OCI-LY7 (cell line): ENCODE data around the gene PCNX1. TPM values are rescaled to one million over a fixed set of nuclear protein-coding genes. Genes with fewer than 3 reads are reported as not detected.

Experiments used
- BruUV-seq: library from RNA; stranded (reverse); fragments of 400-500 nt; replicated peaks from 2 replicates; lab custom pipeline; 2021; lab: Mats Ljungman, UMichigan
- CTCF ChIA-PET: fragments of 300-600 bp; sonication (Branson Sonifier 250); formaldehyde crosslinking; loops from one replicate; lab custom pipeline; 2022; ENCODE audit warnings: antibody characterized with exemption; ENCODE audit not compliant: unreplicated experiment; lab: Charles Lee
- POLR2A ChIA-PET: fragments of 300-600 bp; sonication (Branson Sonifier 250); formaldehyde crosslinking; loops from one replicate; lab custom pipeline; 2022; ENCODE audit warnings: antibody characterized with exemption; lab: Charles Lee
- DNase-seq: peaks from one replicate; pipeline ENCODE4 v3.0.0-alpha.2; 2015; ENCODE audit warnings: low spot score
- H2AFZ ChIP-seq: fragments of 200-600 bp; sonication (generic), shearing (Covaris generic); 2 replicates; pipeline ENCODE4 v1.6.1; 2014; ENCODE audit warnings: mild to moderate bottlenecking, antibody characterized with exemption, low read length, moderate library complexity
- H3K27ac ChIP-seq: fragments of 200-600 bp; sonication (generic); 2 replicates; pipeline ENCODE4 v1.5.1; 2014; ENCODE audit warnings: mixed run types, low read depth, mild to moderate bottlenecking, moderate library complexity, low read length, inconsistent platforms; ENCODE audit not compliant: poor library complexity, severe bottlenecking
- H3K36me3 ChIP-seq: fragments of 200-600 bp; sonication (generic); 2 replicates; pipeline ENCODE4 v1.6.1; 2014; ENCODE audit warnings: mild to moderate bottlenecking, antibody characterized with exemption, low read length, moderate library complexity, mixed read lengths; ENCODE audit not compliant: insufficient read depth
- H3K4me1 ChIP-seq: fragments of 200-600 bp; sonication (generic); 2 replicates; pipeline ENCODE4 v1.5.1; 2014; ENCODE audit warnings: mild to moderate bottlenecking, low read length; ENCODE audit not compliant: insufficient read depth, poor library complexity, severe bottlenecking
- H3K4me2 ChIP-seq: fragments of 200-600 bp; sonication (generic); 2 replicates; pipeline ENCODE4 v1.6.1; 2014; ENCODE audit warnings: mild to moderate bottlenecking, low read length
- H3K4me3 ChIP-seq: fragments of 200-600 bp; sonication (generic); 2 replicates; pipeline ENCODE4 v1.5.1; 2014; ENCODE audit warnings: mild to moderate bottlenecking, low read depth, low read length; ENCODE audit not compliant: poor library complexity, severe bottlenecking
- H3K79me2 ChIP-seq: fragments of 200-600 bp; sonication (generic); 2 replicates; pipeline ENCODE4 v1.6.1; 2016; ENCODE audit warnings: low read depth, mild to moderate bottlenecking, low read length, moderate library complexity, mixed read lengths; ENCODE audit not compliant: insufficient read depth
- H3K9me2 ChIP-seq: fragments of 200-600 bp; sonication (generic); 2 replicates; pipeline ENCODE4 v1.6.1; 2016; ENCODE audit warnings: mild to moderate bottlenecking, low read length, mixed read lengths; ENCODE audit not compliant: insufficient read depth
- H3K9me3 ChIP-seq: fragments of 200-600 bp; sonication (generic); 2 replicates; pipeline ENCODE4 v1.6.1; 2014; ENCODE audit warnings: mild to moderate bottlenecking, mixed run types, low read length, mixed read lengths
- H4K20me1 ChIP-seq: fragments of 200-600 bp; sonication (generic); 2 replicates; pipeline ENCODE4 v1.6.1; 2014; ENCODE audit warnings: mild to moderate bottlenecking, antibody characterized with exemption, low read length, moderate library complexity, mixed read lengths; ENCODE audit not compliant: insufficient read depth
- CTCF ChIP-seq: fragments of 200-600 bp; sonication (generic); conservative IDR thresholded peaks from 2 replicates; pipeline ENCODE4 v1.5.1; 2014; ENCODE audit warnings: mild to moderate bottlenecking, antibody characterized with exemption, low read length, moderate library complexity, mixed read lengths
- EZH2phosphoT487 ChIP-seq: fragments of 200-600 bp; sonication (generic); IDR thresholded peaks from 2 replicates; pipeline ENCODE4 v1.6.1; 2018; ENCODE audit warnings: low read depth, borderline replicate concordance, mild to moderate bottlenecking, mixed run types, antibody characterized with exemption, low read length, moderate library complexity, mixed read lengths
- intact Hi-C: fragments of 100-400 bp; cut with micrococcal nuclease; formaldehyde crosslinking; loops from one replicate; pipeline ENCODE4 v1.10.0; 2022; ENCODE audit not compliant: unreplicated experiment
- total RNA-seq, 2 experiments: library from RNA; depleted of rRNA in 1 of 2; stranded (reverse); fragments of >200 nt in 1 of 2; shearing (Covaris generic) in 1 of 2; gene quantifications; 2 replicates each; pipeline ENCODE4 v1.2.3, GENCODE V29; 2014 to 2022

The PCNX1 gene
- total RNA-seq, 2 experiments from 2014 or later, result 27.7 to 33.5 TPM

- Histone ChIP-seq H3K27ac (no peak overlapping the region), H3K36me3 (no peaks in the 10 kb centered on the region), H3K9me3 (no peaks in the 10 kb centered on the region), H3K9me2 (no peaks in the 10 kb centered on the region), H3K79me2 (no peaks in the 10 kb centered on the region), H3K4me1 (no peaks in the 10 kb centered on the region), H2AFZ (no peak overlapping the region), H4K20me1 (no peaks in the 10 kb centered on the region), H3K4me2 (no peak overlapping the region), H3K4me3 (no peak overlapping the region)
- ChIA-PET POLR2A (no interaction called here), CTCF (no interaction called here)
- no TSS peak for BruUV-seq
- no peak for DNase-seq
- TF ChIP-seq EZH2phosphoT487 (no peak), CTCF (no peak)
- intact Hi-C loops, result no loop called here
Measured at GRCh38 chr14:70995671-70996070, 88.4 kb downstream of the PCNX1 start.

- Histone ChIP-seq H3K27ac (no peak overlapping the region), H3K9me2 (no peaks in the 10 kb centered on the region), H3K4me3 (no peak overlapping the region), H4K20me1 (no peaks in the 10 kb centered on the region), H3K79me2 (no peaks in the 10 kb centered on the region), H3K9me3 (no peaks in the 10 kb centered on the region), H2AFZ (no peak overlapping the region), H3K4me1 (no peaks in the 10 kb centered on the region), H3K4me2 (no peak overlapping the region), H3K36me3 (no peaks in the 10 kb centered on the region)
- no TSS peak for BruUV-seq
- CTCF ChIA-PET, result no interaction called here
- intact Hi-C loops, result no loop called here
- POLR2A ChIA-PET, result interaction anchor here (0.6 to 2.8 kb wide), 6 partner anchors 11 to 899 kb away, joined by 3 to 7 read pairs (median 4); no protein-coding TSS in a partner anchor
- no peak for DNase-seq
- TF ChIP-seq EZH2phosphoT487 (no peak), CTCF (no peak)
Measured at GRCh38 chr14:70999117-70999516, 91.9 kb downstream of the PCNX1 start.

- POLR2A ChIA-PET, result interaction anchor here (0.7 kb wide), 1 partner anchor 760 kb away, joined by 3 read pairs; no protein-coding TSS in a partner anchor
- no peak overlapping the region for H3K27ac ChIP-seq
- no peak overlapping the region for H2AFZ ChIP-seq
- no peaks in the 10 kb centered on the region for H3K4me1 ChIP-seq
- TF ChIP-seq EZH2phosphoT487, result no peak
- no peak for TF ChIP-seq CTCF
- H3K4me2 ChIP-seq, result no peak overlapping the region
- no peaks in the 10 kb centered on the region for H4K20me1 ChIP-seq
- no peak overlapping the region for H3K4me3 ChIP-seq
- H3K9me3 ChIP-seq, result no peaks in the 10 kb centered on the region
- H3K9me2 ChIP-seq, result no peaks in the 10 kb centered on the region
- DNase-seq, result no peak
- BruUV-seq, result no TSS peak
- H3K36me3 ChIP-seq, result no peaks in the 10 kb centered on the region
- intact Hi-C loops, result no loop called here
- H3K79me2 ChIP-seq, result no peaks in the 10 kb centered on the region
- CTCF ChIA-PET, result no interaction called here
Measured at GRCh38 chr14:71000091-71000490, 92.8 kb downstream of the PCNX1 start.
